Measurements from ENCODE around the gene GNB3.
"Not testable (repeated sequence)": the region's sequence is repeated elsewhere in the genome, so short reads cannot be mapped to it uniquely, and the experiment has no call there.

GRCh38 chr12:6879824-6880223 is 39.1 kb downstream of the GNB3 start:
- TF ChIP-seq CTCF (IDR thresholded peaks at IDR 0.05); POLR2AphosphoS5 (IDR thresholded peaks at IDR 0.05; ENCODE audit: insufficient read depth in 1 of 2, low read depth in 1 of 2): not testable (repeated sequence)
